GM19468 (cell line): ENCODE results near the gene VAMP5.
"Not testable (repeated sequence)": the region's sequence is repeated elsewhere in the genome, so short reads cannot be mapped to it uniquely, and the experiment has no call there.

Source experiments
- ATAC-seq: cut with Tn5 transposase; IDR thresholded peaks from one replicate; pipeline ENCODE4 v1.9.1; 2021; ENCODE audit warnings: mild to moderate bottlenecking, moderate library complexity, moderate number of reproducible peaks; ENCODE audit not compliant: unreplicated experiment; ENCODE audit errors: extremely low read depth

VAMP5 gene

GRCh38 chr2:85549826-85550225, 34.4 kb upstream of the VAMP5 start:
- ATAC-seq: no peak

GRCh38 chr2:85550486-85550885, 33.7 kb upstream of the VAMP5 start:
- no peak for ATAC-seq

- peak; percentile 39 for ATAC-seq
Measured at GRCh38 chr2:85551698-85552678, 32.2 kb upstream of the VAMP5 start.

GRCh38 chr2:85553184-85553583, 31.0 kb upstream of the VAMP5 start:
- ATAC-seq: no peak

- no peak for ATAC-seq
Measured at GRCh38 chr2:85554980-85555612, 29.1 kb upstream of the VAMP5 start.

- ATAC-seq: no peak
Measured at GRCh38 chr2:85557130-85557529, 27.1 kb upstream of the VAMP5 start.

GRCh38 chr2:85558160-85558559, 26.1 kb upstream of the VAMP5 start:
- ATAC-seq: no peak

- ATAC-seq: not testable (repeated sequence)
Measured at GRCh38 chr2:85560403-85560726, 23.9 kb upstream of the VAMP5 start.

- no peak for ATAC-seq
Measured at GRCh38 chr2:85560812-85561279, 23.4 kb upstream of the VAMP5 start.

GRCh38 chr2:85561280-85562212, 22.7 kb upstream of the VAMP5 start, which contains the start of gene GGCX:
GGCX (minus strand) TSS chr2:85561493; CDS start chr2:85561428, 65 bp downstream.
- ATAC-seq: peak; percentile 56

- no peak for ATAC-seq
Measured at GRCh38 chr2:85564144-85564563, 20.1 kb upstream of the VAMP5 start.

GRCh38 chr2:85566265-85566664, 18.0 kb upstream of the VAMP5 start:
- no peak for ATAC-seq

GRCh38 chr2:85575739-85576138, 8.5 kb upstream of the VAMP5 start:
- no peak for ATAC-seq

GRCh38 chr2:85577063-85577385, 7.2 kb upstream of the VAMP5 start:
- ATAC-seq: no peak

GRCh38 chr2:85577386-85578242, 6.6 kb upstream of the VAMP5 start, which contains the start of gene VAMP8:
VAMP8 (plus strand) TSS chr2:85577586; CDS start chr2:85577647, 61 bp downstream.
- peak; percentile 17 for ATAC-seq

- ATAC-seq: peak; percentile 33
Measured at GRCh38 chr2:85578243-85579180, 5.7 kb upstream of the VAMP5 start.

- ATAC-seq: no peak
Measured at GRCh38 chr2:85579266-85579935, 4.8 kb upstream of the VAMP5 start.

- ATAC-seq: no peak
Measured at GRCh38 chr2:85580206-85580605, 4.0 kb upstream of the VAMP5 start.
